Rectal smooth muscle tissue (tissue), 1 donor: ENCODE measurements around the gene HAGHL.
"Not testable (repeated sequence)": the region's sequence is repeated elsewhere in the genome, so short reads cannot be mapped to it uniquely, and the experiment has no call there.

Source experiments
- H3K27ac ChIP-seq: one replicate; pipeline ENCODE4 v1.7.0; 2013; ENCODE audit warnings: low read depth, low read length, inconsistent platforms
- H3K27me3 ChIP-seq: one replicate; pipeline ENCODE4 v1.7.0; 2013; ENCODE audit warnings: low read length; ENCODE audit not compliant: control insufficient read depth, insufficient read depth
- H3K36me3 ChIP-seq: one replicate; pipeline ENCODE4 v1.7.0; 2013; ENCODE audit warnings: low read length; ENCODE audit not compliant: control insufficient read depth, insufficient read depth
- H3K4me1 ChIP-seq: one replicate; pipeline ENCODE4 v1.7.0; 2013; ENCODE audit warnings: low read length; ENCODE audit not compliant: control insufficient read depth, insufficient read depth
- H3K4me3 ChIP-seq: one replicate; pipeline ENCODE4 v1.7.0; 2013; ENCODE audit warnings: low read length
- H3K9ac ChIP-seq: one replicate; pipeline ENCODE4 v1.7.0; 2013; ENCODE audit warnings: low read length

HAGHL gene

DNA sequence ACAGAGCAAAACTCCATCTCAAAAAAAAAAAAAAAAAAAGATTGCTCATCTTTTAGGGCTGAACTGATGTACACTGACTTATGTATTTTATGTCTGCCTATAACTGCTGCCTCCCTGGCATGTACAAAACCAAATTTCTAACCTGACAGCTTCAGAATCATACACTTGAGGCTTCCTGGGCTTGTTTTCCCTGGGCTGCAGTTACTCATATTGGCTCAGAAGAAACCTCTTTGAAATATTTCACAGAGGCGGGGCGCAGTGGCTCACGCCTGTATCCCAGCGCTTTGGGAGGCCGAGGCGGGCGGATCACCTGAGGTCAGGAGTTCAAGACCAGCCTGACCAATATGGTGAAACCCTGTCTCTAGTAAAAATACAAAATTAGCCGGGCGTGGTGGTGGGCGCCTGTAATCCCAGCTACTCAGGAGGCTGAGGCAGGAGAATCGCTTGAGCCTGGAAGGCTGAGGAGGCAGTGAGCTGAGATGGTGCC is 27.3 kb downstream of the HAGHL start:
- H3K4me3 ChIP-seq, H3K27me3 ChIP-seq, H3K36me3 ChIP-seq, H3K27ac ChIP-seq, H3K9ac ChIP-seq, H3K4me1 ChIP-seq: not testable (repeated sequence)

DNA sequence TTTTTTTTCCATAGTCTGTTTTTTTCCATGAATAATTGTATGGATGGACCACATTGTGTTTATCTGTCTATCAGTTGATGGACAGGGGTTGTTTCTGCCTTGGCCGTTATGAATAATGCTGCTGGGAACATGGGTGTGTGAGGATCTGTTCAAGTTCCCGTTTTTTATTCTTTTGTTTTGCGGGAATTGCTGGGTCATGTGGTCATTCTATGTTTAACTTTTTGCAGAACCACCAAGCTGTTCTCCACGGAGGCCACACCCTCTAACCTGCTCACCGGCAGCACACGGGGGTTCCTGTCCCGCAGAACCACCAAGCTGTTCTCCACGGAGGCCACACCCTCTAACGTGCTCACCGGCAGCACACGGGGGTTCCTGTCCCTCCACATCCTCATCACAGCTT is 27.8 kb downstream of the HAGHL start:
- H3K4me1 ChIP-seq, result no peaks in the 10 kb centered on the region
- no peak overlapping the region for H3K9ac ChIP-seq
- H3K27ac ChIP-seq, result no peak overlapping the region
- H3K36me3 ChIP-seq, result no peaks in the 10 kb centered on the region
- no peak overlapping the region for H3K4me3 ChIP-seq
- H3K27me3 ChIP-seq, result peaks cover 6% of the 10 kb centered on the region

DNA sequence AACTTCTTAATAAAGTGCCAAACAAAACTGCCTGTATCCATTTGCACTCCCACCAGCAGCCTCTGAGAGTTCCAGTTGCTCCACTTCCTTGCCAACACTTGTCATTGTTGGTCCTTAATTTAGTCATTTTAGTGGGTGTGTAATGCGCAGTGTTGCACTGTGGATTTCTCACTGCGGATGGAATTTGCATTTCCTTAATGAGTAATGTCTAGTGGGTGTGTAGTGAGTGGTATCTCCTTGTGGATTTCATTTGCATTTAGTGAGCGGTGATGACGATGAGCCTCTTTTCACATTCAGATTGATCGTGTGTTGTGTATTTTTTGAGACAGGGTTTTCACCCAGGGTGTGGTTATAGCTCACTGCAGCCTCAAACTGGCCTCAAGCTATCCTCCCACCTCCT is 29.5 kb downstream of the HAGHL start:
- H3K36me3 ChIP-seq, result no peaks in the 10 kb centered on the region
- H3K4me3 ChIP-seq, result no peak overlapping the region
- no peaks in the 10 kb centered on the region for H3K4me1 ChIP-seq

DNA sequence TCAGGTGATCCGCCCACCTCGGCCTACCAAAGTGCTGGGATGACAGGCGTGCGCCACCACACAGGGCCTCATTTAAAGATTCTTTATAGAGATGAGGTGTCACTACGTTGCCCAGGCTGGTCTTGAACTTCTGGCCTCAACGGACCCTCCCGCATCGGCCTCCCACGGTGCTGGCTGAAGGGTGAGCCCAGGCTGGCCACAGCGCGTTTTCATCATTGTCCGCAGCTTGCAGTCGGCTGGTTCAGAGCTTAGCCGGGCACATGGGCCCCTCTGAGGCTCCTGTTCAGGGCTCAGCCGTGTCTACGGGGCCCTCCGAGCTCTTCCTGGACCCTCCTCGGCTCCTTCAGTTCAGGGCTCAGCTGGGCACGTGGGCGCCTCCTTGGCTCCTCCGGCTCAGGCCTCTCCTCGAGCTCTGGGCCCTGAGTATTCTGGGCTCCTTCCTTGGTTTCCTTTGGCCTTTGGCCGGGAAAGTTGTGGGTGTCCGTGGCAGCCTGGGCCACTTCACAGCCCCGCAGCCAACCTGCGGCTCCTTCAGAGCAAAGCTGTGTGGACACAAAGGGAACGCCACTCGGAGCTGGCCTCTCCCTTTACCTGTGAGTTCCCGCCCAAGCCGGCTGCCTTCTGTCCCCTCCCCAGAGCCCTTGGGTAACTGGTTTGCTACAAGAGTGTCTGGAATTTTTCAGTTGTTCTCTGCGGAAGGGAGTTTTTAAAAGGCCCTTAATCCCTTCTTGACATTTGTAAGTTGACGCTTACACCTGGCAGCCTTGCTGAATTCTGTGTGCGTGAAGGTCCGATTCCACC is 32.4 kb downstream of the HAGHL start:
- H3K4me1 ChIP-seq, result no peaks in the 10 kb centered on the region
- no peaks in the 10 kb centered on the region for H3K27me3 ChIP-seq
- H3K27ac ChIP-seq, result no peak overlapping the region
- H3K9ac ChIP-seq, result no peak overlapping the region
- H3K36me3 ChIP-seq, result no peaks in the 10 kb centered on the region
- no peak overlapping the region for H3K4me3 ChIP-seq

More for the DNA sequence above, 29.5 kb downstream of the HAGHL start:
- Histone ChIP-seq H3K27me3 (peaks cover 6% of the 10 kb centered on the region), H3K27ac (no peak overlapping the region), H3K9ac (no peak overlapping the region)

DNA sequence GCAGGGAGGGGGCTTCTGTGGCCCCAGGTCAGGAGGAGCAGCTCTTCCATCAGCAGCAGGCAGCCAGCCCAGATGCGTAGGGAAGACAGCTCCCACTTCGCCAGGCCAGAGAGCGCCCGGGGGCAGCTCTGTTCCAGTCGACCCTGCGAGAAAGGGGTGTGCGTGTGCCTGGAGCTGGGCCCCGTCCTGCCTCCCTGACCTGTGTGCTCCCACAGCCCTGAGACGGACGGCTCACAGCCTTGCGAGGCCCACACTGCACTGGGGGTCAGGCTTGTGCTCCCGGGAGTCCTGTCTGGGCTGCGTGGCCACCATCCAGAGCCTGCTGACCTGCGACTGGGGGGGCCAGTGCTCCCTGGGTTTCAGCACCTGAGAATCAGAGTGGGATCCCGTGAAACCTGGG is 33.2 kb downstream of the HAGHL start:
- Histone ChIP-seq H3K4me3 (no peak overlapping the region), H3K36me3 (no peaks in the 10 kb centered on the region), H3K27ac (no peak overlapping the region), H3K4me1 (no peaks in the 10 kb centered on the region), H3K9ac (no peak overlapping the region), H3K27me3 (no peaks in the 10 kb centered on the region)

DNA sequence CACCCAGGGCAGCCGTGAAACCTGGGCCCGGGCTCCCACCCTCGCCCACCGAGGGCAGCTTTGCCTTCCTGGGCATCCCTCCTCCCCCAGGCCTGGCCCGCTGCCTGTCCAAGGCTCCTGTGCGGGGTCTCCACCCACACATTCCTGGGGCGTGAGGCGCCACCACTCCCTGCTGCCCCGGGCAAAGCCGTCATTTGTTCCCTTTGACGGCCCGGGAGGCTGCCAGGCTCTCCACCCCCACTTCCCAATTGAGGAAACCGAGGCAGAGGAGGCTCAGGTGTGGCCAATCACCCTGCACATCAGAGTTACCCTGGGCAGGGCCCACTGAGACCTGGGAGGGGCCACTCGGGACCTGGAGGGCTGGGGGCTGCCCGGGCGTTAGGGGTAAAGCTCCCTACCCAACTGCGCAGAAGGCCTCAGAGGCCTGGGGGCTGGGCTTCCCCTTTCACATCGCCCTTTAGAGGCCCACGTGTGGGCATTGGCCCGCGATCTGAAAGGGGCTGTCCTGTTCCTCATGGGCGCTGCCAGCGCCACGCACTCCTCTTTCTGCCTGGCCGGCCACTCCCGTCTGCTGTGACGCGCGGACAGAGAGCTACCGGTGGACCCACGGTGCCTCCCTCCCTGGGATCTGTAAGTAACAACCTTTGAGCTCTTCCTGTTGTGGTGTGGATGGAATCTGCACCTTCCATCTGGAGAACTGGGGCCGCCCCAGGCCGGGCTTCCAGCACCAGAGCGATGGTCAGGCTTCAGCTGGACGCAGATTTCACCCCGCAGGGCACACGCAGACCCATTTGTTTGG is 33.8 kb downstream of the HAGHL start, which contains the start of gene MSLN:
Gene MSLN (plus strand): TSS at position 190 of the 799 bp plus-strand sequence. CDS start 1,947 bp downstream, outside the sequence.
- no peak within 1 kb of the TSS for H3K9ac ChIP-seq
- H3K27me3 ChIP-seq, result no peaks in the 10 kb centered on the region
- no peaks in the 10 kb centered on the region for H3K4me1 ChIP-seq
- H3K27ac ChIP-seq, result no peak within 1 kb of the TSS
- H3K36me3 ChIP-seq, result no peaks in the 10 kb centered on the region
- H3K4me3 ChIP-seq, result no peak within 1 kb of the TSS

DNA sequence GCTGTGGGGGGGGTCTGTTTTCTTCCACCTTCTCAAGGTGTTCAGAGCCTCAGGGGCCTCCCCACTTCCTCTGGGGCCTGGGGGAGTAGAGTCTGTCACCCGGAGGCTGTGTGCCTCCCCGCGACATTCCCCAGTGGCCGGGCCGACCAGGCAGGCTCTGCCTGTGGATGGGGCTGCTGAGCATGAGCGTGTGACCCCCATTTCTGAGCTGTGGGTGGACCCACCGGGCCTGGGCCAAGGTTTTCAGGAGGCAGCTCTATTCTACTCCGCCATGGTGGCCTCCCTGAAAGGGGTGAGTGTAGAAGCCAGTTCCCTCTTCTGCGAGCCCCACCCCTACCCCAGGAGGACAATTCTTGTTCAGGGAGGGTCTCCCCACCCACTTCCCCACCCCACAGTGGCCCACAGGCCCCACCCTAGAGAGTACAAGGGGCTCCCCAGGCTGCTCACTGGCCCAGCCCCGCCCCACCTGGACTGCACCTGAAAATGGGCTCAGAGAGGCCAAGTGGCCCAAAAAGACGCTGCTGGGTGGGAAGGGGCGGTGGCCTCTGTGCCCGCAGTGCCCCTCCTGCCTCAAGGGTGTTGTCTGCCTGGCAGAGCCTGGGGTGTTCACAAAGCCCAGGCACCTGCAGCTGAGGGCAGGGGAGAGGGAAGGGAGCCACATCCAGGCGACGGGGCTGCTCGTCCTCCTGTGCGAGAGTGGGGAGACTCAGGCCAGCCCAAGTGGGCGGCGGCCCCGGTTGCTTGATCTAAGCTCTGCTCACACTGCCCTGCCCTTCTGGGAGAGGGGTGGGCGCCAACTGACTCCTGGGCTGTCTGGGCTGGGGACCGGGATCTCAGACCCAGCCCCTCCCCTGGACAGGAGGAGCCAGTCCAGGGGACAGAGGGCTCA is 35.0 kb downstream of the HAGHL start:
- Histone ChIP-seq H3K36me3 (no peaks in the 10 kb centered on the region), H3K4me3 (no peak overlapping the region), H3K27ac (no peak overlapping the region), H3K9ac (no peak overlapping the region), H3K4me1 (no peaks in the 10 kb centered on the region), H3K27me3 (no peaks in the 10 kb centered on the region)

DNA sequence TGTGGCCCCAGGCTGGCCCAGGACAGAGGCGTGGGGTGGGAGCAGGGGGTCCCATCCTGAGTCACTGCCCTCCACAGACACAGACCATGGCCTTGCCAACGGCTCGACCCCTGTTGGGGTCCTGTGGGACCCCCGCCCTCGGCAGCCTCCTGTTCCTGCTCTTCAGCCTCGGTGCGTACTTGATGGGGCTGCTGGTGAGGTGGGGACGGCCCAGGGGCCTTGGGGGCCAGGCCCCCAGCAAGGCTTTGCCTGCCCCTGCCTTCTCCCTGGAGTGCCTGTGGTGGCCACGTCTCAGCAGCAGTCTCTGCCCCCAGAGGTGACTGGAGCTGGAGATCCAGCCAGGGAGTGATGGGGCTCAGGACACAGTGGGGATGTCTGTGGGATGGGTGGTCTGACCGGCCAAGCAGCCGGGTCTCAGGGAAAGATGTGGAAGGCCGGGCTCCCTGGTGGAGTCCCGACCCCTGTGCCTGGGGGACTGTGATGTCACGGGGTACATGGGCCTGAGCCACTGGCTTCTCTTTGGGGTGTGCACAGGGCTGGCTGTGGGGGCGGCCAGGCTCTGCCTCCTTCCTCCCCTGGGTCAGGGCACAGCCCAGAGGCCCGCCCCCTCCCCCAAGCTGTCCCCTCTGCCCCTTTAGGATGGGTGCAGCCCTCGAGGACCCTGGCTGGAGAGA is 35.8 kb downstream of the HAGHL start:
- Histone ChIP-seq H3K27ac (no peak overlapping the region), H3K27me3 (no peaks in the 10 kb centered on the region), H3K4me1 (no peaks in the 10 kb centered on the region), H3K4me3 (no peak overlapping the region), H3K36me3 (no peaks in the 10 kb centered on the region), H3K9ac (no peak overlapping the region)

DNA sequence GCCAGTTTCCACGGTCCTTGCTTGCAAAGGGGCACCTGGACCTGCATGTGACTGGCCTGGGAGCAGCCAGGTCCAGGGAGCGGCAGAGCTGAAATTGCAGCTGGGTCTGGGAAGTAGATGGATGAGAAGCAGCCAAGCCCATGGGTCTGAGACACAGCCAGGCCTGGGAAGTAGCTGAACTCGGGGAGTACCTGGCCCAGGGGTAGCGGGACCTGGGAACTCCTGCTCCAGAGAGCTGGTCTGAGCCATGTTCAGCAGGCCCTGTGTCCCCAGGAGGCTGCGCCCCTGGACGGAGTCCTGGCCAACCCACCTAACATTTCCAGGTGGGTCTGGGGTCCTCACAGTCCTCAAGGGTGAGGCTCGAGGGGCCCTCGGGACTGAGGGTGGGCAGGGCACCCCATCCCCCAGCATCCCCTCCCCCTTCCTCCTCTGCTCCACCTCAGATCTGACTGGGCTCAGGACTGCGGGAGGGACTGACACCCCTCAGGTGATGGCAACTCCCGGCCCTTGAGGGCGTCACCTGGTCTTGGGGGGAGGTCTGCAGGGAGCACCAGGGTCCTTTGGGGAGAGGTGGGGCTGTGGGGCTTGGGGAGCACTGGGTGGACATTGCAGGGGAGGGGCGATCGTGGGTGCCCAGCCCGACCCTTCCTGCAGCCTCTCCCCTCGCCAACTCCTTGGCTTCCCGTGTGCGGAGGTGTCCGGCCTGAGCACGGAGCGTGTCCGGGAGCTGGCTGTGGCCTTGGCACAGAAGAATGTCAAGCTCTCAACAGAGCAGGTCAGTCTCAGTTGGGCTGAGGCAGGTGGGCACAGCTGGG is 36.7 kb downstream of the HAGHL start:
- no peak overlapping the region for H3K4me3 ChIP-seq
- no peaks in the 10 kb centered on the region for H3K4me1 ChIP-seq
- no peak overlapping the region for H3K9ac ChIP-seq
- H3K27me3 ChIP-seq, result no peaks in the 10 kb centered on the region
- H3K36me3 ChIP-seq, result no peaks in the 10 kb centered on the region
- no peak overlapping the region for H3K27ac ChIP-seq

DNA sequence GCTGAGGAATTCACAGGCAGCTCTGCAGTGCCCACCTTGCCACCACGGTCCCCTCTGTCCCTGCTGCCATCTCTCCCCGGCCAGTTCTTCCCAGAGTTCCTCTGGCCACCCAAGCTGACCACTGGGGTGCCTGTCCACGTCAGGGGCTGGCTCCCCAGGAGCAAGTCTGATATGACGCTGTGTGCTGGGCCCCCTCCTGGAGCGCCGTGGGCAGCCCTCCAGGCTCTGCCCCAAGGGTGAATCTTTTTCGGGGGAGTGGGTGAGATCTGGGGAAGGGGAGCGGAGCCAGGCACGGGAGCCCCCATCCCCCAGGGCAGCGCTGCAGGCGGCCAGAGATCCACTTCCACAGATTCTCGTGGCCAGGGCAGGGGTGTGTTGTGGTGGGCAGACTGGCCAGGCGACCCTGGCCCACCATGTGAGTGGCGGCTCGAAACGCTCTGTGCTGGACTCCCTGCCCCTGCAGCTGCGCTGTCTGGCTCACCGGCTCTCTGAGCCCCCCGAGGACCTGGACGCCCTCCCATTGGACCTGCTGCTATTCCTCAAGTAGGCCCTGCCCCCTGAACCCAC is 37.4 kb downstream of the HAGHL start:
- H3K9ac ChIP-seq, result no peak overlapping the region
- no peak overlapping the region for H3K27ac ChIP-seq
- no peaks in the 10 kb centered on the region for H3K27me3 ChIP-seq
- H3K4me1 ChIP-seq, result no peaks in the 10 kb centered on the region
- H3K4me3 ChIP-seq, result no peak overlapping the region
- no peaks in the 10 kb centered on the region for H3K36me3 ChIP-seq
